CMK (cell line): Measurements from ENCODE around the gene MATCAP1.

Source experiments
- DNase-seq: peaks from one replicate; pipeline ENCODE4 v3.0.0-alpha.2; 2010; ENCODE audit warnings: low read depth

Gene MATCAP1

DNA sequence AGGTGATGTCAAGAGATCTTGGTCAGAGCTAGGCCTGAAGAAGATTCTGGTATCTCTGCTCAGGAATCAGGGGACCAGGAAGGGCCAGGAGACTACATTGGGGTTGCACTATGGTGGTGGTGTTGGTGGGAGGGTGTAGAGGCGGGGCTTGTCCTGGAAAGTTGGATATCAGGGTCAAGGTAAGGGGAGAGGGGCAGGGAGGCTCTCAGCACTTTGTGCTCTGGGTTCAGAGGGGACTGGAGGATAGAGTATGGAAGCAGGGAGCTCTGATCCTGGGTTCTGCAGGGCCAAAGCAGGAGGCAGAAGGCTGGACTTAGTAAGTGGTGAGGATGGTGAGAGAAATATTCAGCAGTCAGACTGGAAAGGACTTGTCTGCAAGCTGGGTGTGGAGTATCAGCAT, 10.4 kb downstream of the MATCAP1 start:
- no peak for DNase-seq

DNA sequence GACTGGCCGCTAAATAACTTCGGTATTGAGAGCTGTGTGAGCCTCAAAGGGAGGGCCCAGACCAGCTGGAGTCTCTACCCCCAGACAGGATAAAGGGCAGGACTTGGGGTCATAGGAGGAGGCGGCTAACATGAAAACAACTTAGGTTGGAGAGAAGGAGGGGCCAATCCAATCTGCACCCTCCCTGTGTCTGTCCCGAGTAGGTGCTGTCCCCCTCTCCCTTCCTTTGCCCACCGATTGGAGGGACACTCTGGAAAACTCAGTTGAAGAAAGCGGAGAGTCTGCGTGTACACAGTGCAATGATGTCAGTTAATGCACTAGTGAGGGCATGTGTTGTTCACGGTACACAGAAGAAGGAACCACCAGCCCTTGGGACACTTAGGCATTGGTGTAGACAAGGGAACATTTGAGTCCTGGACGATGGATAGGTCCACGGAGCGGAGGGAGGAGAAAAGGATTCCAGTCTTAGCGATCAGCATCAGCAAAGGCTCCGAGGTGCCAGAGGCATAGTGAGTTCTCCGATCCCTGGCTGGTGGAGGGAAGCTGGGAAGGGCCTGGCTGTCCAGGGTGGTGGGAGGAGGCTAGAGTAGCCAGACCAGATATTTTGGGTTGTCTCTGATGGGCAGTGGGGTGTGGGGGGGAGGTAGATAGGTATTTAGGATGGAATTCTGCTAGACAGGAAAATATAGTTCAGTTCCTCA, 12.7 kb downstream of the MATCAP1 start:
- no peak for DNase-seq

DNA sequence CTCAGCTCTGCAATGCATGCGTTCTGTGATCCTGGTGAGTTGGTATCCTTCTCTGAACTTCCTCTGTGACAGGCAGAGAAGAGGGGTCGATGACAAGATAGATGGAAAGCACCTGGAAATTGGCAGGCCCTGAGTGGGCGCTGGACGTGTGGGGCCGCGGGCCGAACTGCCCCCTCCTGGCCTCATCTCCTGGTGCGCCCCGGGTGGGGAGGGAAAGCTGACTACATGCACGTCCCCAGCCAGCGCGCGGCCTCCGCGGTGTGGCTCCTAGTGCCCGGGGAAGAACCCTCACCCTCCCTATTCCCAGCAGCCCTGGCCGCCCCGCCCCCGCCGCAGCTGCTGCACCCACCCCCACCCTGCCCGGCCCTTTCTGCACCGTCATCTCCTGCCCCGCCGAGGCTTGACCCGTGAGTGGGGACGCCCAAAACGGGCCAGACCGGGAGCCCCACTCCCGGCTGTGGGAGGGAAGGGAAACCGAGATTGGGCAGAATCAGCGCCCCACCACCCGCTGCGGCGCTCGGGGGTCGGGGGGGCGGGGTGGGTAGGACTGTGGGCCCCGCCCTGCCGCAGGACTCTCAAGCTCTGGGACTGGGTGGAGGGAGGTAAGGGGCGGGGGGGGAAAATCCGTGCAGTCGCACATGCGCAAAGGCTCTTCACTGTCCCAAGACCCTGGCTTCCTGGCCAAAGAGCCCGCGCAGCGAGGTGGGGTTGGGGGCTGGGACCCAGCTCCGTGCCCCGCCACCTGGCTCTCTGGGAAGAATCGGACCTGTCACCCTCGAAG, 13.4 kb downstream of the MATCAP1 start, which contains the start of gene NOL3:
NOL3 (plus strand) TSS at position 371 of the 781 bp plus-strand sequence.
- DNase-seq = peak; percentile 67

DNA sequence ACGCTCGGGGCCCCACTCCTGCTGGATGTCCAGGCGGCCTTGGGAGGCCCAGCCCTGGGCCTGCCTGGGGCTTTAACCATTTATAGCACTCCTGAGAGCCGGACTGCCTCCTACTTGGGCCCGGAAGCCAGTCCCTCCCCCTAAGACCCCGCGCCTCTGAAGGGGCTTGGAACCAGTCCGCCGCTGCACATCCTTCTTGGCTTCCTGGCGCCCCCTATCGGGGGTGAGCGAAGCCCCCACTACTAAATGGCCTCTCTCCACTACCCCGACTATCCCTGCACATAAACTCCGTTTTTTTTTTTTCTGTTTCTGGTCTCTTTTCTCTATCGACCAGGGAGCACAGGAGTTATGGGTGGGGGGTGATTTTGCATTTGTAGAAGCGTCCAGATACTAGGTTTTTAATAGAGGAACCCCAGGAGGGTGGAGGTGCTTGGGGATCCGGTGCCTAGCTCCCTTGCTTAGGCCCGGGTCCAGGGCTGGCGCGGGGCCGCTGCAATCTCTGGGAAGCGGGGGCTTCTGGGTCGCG, 14.1 kb downstream of the MATCAP1 start:
- DNase-seq = no peak

DNA sequence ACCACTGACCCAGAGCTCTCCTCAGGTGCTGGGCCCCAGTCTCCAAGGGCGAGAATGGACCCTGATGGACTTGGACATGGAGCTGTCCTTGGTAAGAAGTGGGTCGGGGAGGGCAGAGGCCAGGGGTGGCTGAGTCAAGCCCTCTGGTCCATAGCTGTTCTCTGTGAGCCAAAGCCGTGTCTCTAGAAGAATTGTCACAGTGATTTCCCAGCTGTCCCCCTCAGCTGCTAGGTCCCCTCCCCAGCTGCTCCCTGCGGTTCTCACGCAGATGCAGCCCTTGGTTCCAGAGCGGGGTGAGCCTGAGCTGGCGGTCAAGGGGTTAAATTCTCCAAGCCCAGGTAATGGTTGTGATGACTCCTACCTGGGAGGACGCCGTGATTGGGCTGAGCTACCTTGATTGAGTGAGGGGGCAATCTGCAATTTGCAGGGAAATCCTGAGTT, 14.7 kb downstream of the MATCAP1 start:
- no peak for DNase-seq

DNA sequence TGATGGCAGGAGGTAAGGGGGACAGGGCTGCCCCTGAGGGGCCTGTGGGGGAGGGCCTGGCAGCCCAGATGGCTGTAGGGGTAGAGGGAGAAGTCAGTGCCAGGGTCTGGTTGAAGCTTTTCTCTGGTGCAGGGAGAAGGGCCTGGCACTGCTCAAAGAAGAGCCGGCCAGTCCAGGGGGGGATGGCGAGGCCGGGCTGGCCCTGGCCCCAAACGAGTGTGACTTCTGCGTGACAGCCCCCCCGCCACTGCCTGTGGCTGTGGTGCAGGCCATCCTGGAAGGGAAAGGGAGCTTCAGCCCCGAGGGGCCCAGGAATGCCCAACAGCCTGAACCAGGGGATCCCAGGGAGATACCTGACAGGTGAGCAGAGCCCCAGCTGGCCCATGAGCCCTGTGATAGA, 16.2 kb downstream of the MATCAP1 start:
- no peak for DNase-seq

DNA sequence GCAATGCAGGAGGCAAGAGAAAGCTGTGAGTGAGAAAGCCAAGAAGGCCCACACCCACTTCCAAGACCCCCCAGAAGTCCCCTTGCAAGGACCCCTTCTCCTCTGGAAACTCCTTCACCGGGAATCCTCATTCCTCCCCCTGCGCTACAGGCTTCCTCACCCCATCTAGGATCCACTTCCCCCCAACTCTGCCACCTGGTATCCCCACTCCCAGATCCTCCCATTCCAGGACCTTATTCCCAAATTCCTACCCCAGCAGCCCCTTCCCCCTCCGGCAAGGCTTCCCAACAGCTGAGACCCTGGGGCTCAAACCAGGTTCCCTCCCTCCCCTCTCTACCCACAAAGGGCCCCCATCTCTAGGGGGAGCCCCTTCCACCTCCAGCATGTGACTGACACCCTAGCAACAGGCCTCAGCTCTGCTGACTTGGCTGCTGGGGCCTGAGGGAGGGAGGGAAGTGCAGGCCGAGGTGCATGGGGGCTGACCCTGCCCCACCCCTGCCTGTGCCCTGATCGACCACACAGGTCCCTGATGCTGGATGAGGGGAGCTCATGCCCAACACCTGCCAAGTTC, 17.1 kb downstream of the MATCAP1 start:
- DNase-seq = no peak

DNA sequence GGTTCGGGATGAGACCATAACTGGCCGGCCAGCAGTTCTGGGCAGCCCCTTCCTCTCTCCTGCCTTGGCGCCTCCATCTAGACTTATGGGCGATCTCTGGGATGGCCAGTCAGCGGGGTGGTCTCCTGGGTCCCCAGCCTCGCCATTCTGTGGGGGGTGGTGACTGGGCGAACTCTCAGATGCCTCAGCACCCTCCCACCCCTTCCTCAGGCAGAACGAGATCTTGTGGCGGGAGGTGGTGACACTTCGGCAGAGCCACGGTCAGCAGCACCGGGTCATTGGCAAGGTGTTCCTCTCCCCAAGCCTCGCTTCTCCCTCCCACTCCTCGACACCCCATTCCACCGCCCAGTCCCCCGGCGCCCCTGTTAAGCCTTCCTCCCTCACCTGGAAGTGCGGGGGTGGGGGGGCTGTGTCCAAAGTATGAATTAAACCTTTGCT, 17.6 kb downstream of the MATCAP1 start:
- DNase-seq = no peak

DNA sequence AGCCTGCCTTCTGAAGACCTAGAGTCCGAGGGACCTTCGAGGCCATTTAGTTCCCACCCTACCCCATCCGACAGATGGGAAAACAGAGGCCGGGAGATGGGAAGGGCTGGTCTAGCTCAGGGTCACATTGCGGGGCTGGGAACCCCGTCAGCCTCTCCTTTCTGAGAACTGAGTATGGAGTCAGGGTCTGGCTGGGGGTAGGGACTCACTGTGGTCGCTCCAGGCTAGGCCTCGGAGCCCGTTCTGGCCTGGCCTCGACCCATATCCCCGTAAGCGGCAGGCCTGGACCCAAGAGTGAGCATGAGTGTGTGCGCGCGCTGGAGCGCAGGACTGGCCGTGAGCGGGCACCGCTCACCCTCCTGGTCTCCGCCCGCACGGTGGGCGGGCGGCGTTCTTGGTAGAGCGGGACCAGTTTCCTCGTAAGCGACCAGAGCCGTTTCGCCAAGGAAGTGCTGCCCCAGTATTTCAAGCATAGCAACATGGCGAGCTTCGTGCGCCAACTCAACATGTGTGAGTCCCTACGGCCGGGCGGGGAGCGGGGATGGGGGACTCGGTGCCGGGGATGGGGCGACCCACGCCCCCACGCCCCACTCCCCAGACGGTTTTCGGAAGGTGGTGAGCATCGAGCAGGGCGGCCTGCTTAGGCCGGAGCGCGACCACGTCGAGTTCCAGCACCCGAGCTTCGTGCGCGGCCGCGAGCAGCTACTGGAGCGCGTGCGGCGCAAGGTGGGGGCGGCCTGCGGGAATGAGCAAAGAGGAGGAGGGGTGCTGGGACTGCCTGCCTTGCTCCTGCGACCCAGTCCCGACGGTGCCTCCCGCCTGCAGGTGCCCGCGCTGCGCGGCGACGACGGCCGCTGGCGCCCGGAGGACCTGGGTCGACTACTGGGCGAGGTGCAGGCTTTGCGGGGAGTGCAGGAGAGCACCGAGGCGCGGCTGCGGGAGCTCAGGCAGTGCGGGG, 18.4 kb downstream of the MATCAP1 start:
- DNase-seq = no peak

DNA sequence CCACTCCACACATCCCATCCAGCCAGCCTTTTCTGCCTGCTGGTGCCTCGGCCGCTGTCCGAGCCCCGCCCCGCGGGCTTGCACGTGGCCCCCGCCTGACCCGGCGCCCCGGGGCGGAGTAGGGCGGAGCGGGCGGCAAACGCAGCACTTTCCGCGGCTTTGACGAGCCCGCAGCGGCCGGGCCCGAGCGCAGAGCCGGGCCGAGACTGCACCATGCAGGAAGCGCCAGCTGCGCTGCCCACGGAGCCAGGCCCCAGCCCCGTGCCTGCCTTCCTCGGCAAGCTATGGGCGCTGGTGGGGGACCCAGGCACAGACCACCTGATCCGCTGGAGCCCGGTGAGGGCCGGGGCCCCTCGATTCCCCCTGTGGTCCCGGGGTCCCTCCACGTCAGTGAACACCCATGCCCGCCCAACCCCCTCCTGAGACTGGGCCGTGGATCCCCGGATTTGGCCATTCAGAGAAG, 19.1 kb downstream of the MATCAP1 start, which contains the start of gene HSF4:
HSF4 (plus strand) TSS at position 147 of the 463 bp plus-strand sequence; CDS start at position 214, 67 bp downstream.
- no peak for DNase-seq

DNA sequence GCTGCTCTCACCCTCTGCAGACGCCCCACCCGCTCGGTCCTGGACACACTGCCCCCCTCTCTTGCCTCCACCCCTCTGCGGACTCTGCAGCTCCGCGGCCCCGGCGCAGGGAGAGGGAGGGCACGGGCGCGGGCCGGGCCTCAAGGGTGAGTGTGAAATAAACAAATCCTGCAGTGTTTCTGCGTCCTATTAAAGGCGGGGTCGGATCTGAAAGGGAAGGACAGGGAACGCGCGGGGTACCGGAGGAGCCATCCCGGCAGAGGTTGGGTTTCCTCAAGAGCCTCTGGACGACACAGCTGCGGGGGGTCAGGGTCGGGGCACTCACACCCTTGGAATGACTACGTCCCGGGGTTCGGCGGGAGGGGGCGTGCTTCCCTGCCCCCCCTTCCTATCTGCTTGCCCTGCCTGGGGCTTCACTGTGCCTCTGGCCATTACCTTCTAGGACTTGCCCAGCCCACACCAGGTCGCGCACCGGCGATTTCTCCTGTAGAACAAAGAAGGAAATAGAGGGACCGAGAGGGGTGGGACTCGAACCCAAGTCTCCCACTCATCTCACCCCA, 19.7 kb downstream of the MATCAP1 start:
- no peak for DNase-seq

DNA sequence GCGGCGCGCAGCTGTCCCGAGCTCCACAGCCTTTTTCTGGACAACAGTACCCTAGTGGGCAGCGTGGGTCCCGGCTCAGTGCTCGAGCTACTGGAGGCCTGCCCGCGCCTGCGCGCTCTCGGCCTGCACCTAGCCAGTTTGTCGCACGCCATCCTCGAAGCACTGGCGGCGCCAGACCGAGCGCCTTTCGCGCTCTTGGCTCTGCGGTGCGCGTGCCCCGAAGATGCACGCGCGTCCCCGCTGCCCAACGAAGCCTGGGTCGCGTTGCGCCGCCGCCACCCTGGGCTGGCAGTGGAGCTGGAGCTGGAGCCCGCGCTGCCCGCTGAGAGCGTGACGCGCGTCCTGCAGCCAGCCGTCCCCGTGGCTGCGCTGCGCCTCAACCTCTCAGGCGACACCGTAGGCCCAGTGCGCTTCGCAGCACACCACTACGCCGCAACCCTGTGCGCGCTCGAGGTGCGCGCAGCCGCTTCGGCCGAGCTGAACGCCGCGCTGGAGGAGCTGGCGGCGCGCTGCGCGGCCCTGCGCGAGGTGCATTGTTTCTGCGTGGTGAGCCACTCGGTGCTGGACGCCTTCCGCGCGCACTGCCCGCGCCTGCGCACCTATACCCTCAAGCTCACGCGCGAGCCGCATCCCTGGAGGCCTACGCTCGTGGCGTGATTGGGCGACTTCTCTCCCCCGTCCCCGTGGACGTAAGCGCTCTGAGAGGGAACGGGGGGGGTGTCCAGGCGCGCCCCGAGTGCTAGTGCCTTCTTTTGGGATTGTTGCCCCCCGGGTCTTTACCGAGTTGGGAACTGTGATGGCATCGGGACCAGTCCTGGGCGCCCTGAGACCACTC, 20.4 kb downstream of the MATCAP1 start:
- no peak for DNase-seq

DNA sequence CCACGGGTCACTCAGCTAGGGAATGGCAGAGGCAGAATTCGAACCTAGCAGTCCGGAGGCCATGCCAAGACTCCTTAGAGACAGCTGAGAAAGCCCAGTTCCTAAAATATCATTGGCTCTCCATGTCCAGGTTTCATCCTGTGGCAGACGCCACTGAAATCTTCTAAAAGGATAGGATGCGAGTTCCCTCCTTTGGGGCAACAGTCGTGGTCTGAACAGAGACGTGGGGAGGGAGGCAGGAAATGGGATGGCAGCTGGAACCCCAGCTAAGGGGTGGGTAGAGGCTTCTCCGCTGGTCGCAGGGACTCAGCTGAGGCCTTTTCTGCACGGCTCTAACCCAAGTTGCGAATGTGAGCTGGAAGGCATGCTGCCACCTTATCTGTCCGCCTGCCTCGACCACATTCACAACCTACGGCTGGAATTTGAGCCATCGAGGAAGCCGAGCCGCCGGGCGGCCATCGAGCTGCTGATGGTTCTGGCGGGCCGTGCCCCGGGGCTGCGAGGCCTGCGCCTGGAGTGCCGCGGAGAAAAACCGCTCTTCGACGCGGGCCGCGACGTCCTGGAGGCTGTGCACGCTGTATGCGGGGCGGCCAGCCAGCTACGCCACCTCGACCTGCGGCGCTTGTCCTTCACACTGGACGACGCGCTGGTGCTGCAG, 21.1 kb downstream of the MATCAP1 start:
- no peak for DNase-seq

DNA sequence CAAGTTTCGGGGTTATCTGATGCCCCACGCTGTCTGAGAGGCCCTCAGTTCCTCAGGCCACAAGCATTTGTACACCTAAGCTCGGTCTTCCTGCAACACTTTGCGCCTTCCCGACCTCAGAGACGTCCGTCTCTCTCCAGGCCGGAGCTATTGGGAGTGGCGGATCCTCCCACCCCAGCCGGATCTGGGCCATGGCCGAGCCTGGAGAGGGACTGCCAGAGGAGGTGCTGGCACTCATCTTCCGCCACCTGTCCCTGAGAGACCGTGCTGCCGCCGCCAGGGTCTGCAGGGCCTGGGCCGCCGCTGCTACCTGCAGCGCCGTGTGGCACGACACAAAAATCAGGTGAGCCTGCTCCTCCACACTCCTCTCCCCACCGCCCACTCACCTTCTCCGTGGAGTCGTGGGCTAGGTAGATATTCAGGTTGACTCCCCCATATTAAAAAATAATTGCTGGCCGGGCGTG, 22.1 kb downstream of the MATCAP1 start:
- DNase-seq = no peak

DNA sequence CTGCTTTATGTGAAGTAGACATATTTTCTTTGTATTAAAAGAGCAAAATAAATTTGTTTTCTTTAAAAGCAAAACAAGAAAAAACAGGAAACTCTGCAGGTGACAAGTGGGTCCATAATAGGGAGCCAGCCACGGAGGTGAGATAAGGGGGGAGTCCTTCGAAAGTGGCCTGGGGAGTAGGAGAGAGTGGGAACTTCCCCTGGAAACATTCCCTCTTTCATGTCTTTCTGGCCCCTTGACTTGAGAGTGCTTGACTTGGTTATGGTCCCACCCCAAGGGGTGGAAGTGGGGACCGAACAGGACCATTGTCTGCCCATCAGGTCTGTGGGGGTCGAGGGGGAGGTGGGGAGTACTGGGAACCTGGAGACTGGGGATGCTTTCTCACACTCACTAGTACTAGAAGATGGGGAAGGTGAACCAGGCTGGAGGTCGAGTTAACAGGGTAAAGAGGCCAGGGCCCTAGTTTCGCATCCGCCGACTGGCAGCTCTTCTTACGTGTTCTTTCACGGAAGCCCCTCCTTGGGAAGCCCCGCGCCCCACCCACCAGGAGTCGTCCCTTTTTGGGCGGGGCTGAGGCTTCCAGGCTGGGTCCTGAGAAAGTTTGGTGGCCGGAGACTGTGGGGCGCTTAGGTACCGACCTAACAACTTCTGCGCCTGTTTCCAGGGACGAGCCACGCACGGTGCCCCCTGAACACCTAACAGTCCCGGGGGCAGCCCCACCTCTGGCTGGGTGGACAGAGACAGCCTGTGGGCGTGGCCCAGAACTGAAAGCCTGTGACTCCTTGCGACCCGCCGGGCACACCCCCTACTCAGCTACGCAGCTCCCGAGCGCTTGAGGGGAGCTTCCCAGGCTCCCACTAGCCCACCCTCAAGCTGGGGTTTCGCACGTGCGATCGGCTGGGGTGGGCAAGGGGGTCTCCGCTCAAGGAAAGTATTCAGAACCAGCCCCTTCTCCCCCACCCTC, 24.8 kb downstream of the MATCAP1 start:
- no peak for DNase-seq

DNA sequence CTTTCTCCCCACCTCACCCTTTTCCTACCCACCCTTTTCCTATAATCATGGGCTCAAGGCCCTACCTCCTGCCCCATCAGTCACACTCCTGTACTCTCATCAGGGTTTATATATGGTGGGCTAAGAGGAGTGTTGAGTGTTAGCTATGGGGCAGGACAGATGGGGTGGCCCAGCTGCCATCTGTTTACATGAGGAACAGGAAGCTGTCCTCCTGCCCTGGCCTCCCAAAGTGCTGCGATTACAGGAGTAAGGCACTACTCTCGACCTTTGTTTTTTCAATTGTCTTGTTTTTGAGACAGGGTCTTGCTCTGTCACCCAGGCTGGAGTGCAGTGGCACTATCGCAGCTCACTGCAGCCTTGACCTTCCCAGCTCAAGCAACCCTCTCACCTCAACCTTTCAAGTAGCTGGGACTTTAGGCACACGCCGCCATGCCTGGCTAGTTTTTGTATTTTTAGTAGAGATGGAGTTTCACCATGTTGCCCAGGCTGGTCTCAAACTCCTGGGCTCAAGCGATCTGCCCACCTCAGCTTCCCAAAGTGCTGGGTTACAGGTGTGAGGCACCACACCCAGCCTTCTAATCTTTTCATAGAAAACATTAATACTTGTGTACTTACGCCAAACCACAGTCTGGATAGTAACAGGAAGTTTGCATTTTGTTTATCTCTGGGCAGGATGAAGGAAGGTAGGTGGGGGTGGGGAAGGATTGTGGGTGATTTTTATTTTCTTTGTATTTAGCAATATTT, 25.7 kb downstream of the MATCAP1 start:
- no peak for DNase-seq

DNA sequence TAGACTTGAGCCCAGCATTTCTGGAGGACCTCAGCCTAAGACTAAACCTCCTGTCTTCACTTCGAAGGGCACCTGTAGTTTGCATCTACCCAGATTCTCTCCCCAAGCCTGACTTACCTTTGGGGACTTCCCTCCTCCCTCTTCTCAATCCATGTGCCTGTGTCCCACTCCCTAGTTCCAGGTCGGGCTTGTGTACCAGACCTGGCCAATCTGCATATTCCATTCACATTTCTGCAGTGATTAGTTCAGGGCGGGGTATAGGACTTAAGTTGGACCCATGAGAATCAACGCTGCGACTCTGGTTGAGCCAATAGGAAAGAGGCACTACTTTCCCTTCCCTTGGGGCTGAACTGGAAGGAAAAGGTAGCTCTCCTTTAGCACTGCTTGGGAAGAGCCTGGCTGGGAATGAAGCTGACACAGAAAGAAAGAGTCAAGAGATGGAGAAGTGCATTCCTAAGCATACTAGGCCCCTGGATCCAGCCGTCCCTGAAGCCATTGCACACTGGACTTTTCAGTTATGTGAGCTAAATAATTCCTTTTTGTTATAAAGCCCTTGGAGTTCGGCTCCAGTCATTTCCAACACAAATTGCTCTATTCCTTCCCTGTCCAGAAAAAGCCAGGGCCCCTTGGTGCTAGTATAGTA, 26.5 kb downstream of the MATCAP1 start:
- no peak for DNase-seq
